HG02588 (cell line): ENCODE results near the gene PACSIN1.

Experiments
- ATAC-seq: cut with Tn5 transposase; IDR thresholded peaks from one replicate; pipeline ENCODE4 v1.9.1; 2021; ENCODE audit warnings: mild to moderate bottlenecking, moderate library complexity; ENCODE audit not compliant: unreplicated experiment

Gene PACSIN1

DNA sequence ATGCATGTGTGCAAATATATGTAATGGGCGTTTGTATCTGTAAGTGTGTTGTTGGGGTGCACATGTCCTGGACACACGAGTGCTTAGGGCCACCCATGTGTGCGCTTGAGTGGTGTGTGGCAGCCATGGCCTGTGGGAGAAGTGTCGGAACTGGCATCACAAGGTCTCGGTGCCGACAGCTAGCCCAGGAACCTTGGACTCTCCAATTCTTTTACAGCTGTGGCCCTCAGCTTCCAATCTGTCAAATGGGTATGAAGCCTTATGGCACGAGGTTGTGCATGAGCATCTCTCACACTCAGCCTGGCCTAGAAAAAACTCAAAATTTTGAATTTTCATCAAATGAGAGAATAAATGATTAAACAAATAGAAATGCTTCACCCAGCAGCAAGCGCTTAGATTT lies 48.2 kb downstream of the PACSIN1 start:
- no peak for ATAC-seq

DNA sequence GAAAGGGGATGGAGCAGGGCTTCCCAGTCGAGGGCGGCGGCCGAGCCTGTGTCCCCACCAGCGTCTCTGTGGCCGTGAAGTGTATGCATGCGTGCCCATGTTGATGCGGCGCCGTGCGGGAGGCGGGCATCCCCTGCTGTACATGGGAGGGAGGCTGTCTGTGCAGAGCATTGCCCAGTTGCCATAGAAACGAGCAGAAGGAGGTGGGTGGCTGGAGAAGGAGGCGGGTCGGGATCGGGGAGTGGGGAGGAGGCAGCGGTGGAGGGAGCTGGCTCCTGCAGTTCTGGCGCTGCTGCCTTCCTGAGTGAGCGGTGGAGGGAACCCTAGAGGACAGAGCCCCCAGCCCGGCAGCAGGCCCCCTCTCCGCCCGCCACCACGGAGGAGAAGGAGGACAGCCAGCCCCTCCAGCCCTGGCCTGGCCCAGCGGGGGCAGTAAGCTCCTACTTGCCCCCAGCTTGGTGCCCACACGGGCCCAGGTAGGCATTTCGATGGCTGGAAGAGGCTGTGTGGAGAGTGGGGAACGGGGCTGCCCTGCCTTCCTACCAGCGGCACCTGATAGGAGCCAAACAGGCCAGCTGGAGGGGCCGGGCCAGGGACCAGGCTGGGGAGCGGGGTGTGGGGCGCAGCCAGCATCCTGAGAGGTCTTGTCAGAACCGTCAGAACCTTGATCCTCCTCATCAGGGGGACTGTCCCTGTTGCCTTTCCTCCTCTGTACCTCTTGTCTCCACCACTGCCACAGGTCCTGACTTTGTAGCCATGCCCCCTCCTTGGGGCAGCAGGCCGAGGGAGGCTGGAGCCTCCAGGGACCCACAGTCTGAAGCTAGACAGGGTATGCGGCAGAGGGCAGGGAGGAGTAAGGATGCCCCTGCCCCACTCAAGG lies 49.0 kb downstream of the PACSIN1 start:
- ATAC-seq: no peak

DNA sequence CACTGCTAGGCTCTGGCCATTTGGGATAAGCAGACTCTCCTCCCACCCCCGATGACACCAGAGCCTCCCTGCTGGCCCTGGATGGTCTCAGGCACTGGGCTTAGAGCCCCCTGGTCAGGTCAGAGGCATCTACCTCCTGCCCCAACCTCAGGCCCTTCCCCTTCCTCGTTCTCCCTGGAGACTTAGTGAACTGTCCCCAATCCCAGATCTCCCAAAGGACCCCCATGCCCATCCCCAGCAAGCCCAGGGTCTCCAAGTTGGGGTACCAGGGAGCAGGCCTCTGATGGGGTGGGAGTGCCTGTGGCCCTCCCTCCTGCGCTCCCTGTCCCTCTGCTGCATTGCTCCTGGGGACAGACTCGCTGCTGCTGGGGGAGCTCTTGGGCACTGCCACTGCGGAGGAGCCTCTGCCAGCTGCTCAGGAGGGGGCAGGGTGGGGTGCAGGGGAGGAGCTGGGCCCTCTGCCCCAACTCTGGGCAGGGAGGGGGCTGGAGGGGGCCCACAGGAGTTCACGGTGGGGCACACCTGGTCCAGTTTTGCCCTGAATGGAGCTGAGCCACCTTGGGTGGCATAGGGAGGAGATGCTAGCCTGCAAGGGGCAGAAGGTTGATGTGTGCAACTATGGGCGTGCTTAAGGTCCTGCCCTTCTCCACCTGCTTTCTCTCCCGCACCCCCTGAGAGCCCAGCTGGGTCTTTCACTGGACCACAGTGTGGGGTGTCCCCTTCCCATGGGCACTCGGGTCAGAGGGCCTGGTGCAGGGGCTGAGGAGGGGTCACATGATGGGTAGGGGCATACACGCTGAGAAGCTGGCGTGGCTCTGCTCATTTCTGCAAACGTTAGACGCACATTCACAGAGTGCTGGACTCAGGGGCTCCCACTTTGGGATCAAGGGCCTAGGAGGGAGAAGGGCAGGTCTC lies 49.9 kb downstream of the PACSIN1 start:
- no peak for ATAC-seq

DNA sequence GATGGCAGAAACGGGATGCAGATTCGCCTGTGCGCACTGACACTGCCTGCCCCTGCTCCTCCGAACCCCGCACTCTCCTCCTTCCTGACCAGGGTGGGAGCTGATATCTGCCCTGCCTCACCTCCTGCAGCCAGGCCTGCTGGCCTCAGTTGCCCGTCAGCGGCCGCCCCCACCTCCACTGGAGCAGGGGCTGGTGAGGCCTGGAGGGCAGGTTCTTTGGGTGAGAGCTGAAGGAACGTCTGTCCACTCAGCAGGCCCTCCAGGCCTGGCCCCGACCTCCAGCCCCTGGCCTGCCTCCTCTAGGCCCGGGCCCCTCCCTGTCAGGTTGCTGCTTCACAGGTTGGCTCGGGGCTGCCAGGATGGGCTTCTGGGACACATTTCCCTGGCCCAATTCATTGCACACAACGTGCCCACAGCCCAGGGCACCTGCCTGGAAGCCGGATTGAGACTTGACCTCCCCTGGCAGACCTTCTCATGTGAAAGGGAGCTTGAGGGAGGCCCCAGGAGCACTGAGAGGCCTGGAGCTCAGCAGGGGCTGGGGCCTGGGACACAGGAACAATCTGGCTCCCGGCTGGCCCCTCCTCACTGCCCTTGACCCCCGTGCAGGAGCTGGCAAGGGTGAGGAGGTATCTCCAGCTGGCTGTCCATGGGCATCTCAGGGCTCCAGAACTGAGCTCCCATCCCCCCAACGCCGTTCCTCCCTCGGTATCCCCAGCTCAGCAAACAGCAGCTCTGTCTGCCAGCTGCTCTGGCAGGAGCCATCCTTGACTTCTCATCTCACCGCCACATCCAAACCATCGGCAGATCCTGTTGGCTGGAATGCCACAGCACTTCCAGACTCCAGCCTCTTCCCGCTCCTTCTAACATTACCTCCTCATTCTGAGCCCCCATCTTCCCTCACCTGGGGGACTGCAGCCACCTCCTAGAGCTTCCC lies 50.8 kb downstream of the PACSIN1 start:
- ATAC-seq: no peak

DNA sequence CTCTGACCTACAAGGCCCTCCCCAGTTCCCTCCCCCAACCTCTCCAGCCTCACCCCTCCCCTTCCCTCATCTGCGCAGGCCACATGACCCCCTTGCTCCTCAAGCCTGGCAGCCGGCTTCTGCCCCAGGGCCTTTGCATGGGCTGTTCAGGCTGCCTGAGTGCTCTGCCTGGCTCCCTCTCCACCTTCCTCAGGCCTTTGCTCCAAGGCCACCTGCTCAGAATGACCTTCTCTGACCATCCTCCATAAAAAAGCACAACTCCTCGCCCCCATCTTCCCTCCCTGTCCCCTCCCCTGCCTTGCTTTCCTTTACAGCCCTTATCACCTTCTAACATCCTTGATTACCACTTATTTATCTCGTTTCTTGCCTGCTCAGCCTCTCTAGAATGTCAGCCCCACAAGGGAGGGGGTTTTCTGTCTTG lies 51.6 kb downstream of the PACSIN1 start:
- no peak for ATAC-seq

DNA sequence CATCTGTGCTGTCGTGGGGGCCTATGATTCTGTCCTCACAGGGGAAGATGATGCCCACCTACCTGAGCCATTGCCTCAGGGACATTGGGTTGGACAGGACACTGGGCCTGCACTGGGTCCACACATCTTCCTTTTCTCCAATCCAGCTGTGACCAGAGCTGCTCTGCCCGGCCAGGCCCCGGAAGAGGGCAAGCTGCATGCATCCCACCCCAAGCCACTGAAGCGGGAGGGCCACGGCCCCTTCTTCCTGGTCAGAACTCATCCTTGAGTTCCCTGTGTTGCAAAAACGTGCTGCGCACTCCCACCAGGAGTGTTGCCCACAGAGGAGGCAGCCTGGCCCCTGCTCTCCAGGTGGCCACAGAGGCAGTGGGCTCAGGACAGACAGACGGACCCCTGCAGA lies 52.1 kb downstream of the PACSIN1 start:
- ATAC-seq: no peak

DNA sequence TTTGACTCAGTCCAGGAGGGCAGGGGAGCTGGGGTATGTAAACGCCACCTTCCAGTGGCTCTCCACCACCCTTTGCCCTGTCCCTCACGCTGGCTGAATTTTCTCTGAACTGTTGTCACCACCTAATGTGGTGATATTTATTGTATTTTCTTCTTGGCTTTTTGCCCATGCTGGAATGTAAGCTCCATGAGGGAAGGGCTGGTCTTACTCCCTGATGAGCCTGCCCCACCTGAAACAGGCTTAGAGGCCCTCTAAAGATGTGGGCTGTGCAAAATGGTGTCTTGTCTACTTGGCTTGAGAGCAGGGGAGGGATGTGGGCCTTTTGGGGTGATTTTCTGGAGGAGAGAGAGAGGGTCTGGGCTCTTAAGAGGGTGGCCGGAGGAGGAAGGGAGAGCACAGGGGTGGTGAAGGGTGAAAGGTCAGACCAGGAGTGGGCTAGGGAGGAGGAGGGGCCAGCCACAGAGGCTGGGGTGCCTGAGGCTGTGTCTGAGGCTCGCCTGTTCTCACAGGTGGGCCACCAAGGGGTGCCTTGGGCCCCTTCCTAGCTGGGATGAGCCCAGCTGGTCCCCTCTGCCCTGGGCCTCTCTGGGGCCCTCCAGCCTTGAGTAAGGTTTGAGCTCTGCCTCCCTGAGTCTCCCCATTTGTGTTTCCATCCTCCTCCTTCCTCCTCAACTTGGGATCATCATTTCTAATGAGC lies 52.9 kb downstream of the PACSIN1 start:
- ATAC-seq: no peak

DNA sequence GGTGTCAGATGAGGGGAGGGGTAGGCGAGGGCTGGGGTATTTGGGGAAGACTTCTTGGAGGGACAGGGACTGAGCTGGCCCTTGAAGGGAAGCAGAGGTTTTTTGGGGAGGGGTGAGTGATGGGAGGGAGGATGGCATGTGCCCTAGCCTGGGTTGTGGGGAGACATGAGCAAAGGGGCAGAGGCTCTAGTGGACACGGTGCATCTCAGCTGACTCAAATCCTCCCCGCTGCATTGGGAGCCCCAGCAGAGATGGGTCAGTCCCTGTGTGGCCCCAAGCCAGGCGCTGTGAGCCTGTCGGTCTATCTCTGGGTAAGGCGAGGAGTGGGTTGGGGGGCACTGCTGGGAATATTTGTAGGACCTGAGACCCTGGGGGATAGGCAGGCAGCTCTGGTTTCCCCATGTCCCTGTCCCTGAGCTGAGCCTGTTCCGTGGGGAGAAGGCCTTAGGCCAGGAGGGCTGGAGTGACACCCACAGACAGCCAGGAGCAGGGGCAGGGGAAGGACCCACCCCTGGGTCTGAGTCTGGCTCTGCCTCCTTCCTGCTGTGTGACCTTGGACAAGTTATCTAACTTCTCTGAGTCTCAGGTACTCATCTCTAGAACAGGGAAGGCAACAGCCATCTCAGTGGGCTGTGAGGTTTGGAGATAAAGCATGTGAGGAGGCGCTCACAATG lies 54.2 kb downstream of the PACSIN1 start:
- ATAC-seq: no peak

DNA sequence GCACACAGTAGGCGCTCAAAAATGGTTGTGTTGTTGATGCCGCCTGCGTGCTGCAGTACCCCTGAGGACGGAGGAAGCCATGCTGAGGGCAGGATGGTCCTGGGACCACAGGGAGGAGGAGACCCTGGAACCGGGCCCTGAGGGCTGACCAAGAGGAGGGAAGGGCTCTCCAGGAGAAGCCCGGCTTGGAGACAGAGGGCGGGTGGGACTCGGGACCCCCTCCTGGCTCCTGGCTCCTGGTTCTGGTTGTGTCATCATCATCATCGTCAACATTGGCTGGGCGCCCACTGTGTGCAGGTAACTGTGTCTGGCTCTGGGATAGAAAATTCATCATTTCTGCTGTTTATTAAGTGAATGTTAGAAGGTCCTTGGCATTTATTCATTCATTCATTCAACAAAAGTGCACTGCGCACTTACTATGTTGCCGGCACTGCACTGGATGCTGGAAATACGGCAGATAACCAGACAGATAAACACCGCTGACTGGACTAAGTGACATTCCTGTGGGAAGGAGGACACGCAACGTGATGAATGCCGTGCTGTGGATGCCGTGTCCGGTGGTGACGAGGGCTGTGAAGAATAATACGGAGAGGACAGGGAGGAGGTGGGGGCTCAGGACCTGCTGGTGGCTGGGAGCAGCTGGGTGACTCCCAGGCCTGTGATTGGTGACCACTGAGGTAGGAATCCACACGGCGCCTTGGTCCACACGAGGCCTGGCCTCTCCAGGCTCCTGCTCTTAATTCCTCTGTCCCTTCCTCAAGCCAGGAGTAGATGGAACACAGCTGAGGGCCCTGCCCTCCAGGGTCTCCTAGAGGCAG lies 55.0 kb downstream of the PACSIN1 start:
- ATAC-seq: no peak

DNA sequence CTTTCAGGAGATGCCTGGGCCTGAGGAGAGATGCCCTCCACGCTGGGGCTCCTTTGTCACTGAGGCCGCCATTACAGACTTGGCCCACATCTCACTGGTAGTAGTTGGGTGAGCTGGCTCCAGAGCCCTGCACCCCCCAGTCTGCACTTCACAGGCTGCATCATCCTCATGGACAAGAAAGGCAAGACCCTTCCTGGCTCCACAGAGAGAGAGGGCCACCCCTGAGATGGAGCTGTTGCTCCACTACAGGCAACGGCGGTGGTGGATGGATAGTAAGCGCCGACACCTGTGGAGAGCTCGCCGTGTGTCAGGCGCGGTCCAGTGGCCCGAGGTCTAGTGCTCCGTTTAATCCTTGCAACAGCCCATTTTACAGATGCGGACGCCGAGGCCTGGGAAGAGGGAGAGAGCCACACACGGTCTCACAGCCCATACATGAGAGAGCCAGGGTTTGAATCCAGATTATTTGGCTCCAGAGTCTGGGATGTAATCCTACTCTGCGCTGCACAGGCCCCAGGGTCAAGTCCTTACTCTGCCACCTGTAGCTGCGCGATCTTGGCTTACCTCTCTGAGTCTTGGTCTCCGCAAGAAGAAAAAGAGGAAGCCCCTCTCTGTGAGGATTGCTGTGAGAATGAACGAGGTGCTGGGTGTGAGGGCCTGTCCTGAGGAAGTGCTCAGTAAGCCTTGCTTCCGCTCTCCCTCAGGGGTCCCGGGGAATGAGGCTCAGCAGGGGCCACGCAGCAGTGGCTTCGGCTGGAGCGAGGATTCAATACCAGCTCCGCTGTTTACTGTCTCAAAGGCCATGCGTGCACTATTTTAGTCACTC lies 55.8 kb downstream of the PACSIN1 start:
- no peak for ATAC-seq

DNA sequence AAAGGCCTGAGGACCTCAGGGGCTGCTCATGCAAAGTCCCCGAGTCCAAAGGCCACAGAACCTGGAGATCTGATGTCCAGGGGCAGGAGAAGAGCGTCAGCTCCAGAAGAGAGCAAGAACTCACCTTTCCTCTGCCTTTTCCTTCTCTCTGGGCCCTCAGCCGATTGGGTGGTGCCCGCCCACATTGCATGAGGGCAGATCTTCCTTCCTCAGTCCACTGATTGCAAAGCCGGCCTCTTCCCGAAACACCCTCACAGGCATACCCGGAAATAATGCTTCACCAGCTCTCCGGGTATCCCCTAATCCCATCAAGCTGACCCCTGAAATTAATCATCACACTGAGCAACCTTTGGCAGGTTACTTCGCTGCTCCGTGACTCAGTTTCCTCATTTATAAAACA lies 56.9 kb downstream of the PACSIN1 start:
- no peak for ATAC-seq

DNA sequence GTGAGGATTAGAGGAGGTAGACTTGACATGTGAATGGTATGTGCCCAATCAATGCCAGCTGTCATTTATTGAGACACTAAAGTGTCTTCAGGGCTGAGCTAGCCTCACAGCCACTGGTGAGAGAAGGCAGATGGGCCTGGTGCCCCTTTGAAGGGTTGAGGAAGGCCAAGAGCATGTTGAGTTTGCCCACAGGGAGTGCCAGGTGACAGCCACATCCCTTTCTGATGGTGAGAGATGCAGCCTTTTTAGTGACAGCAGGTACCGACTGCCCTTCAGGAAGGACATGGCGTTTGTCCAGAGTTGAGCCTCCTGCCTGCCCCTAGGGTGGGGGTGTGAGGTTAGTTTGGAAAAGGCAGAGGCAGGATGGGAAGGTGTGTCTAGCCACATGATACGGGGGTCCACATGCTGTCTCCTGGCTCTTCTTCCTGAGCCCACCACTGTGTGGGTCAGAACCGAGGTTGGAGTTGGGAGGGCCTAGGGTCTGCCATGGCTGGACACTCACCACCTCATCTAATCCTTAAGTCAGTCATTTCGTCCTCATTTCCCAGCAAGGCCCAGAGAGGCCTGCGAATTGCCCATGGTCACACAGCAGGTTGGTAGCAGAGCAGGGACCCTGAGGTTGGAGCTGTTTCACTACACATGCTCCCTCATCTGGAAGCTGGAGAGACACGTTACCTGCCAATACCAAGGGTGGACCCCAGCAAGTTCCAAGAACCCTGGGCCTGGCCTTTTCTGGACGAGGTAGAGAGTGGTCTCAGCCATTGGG lies 57.7 kb downstream of the PACSIN1 start:
- ATAC-seq: no peak

DNA sequence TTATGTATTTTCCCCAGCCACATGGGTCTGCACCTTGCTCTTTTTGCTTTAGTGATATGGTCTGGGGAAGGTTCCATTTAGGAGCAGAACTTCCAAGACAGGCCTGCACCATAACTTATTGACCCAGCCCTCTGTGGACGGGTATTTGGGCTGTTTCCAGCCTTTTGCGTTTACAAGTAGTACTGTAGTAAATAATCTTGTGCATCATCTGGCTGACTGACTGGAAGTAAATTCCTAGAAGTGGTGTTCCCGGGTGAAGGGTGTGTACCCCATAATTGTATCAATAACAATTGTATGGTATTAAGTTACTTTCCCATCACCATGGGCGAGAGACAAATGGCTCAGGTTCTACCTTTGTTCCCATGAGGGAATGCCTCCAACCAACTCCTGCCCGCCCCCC lies 58.6 kb downstream of the PACSIN1 start:
- ATAC-seq: no peak

DNA sequence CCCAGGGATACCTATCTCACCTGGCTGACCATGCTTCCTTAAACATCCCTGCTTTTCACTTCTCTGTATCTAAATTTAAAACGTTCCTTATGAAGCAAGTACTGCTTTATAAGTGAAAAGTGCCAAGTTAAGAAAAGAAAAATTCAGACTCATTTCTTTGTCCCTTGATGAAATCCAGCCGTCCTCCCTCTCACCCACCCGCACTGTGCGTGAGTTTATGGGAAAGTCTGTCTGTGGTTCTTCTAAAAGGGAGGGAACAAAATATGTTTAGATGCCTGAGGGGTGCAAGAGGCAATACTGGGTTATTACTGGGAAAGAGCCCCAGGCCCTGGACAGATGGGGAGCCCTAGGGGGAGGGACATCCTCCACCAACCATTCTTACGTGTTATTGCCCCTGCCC lies 59.1 kb downstream of the PACSIN1 start:
- ATAC-seq: no peak

DNA sequence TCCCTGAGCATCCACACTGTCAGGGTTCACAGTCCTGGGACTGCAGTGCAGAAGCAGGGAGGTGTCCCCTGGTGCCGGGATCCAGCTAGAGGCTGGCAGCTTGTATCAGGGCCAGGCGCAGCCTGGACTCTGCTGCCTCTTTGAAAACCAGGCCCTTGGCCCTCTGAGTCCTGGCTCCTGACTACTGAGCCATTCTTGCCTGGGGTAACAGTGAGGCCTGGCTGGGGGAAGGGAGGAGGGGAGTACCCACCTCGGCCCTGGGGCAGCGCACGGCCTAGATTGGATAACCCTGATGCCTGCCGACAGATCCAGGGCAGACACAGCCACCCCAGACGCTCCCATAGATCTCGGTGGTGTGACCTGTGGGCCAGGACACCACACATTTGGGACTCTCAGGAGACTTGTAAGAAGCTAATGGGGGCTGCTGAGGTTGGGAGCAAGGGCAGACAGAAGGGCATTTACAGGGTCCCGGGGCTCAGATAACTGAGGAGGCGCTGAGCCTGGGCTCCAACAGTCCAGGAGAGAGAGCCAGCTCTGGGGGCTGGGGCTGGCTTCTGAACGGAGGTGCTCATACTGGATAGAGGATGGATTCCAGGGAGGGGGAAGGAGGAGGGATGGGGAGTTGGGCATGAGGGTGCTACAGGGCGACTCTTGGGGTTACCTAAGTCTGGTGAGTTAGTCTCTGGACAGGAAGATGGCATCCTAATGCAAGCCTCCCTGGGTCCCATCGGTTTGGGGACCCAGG lies 59.7 kb downstream of the PACSIN1 start:
- no peak for ATAC-seq

DNA sequence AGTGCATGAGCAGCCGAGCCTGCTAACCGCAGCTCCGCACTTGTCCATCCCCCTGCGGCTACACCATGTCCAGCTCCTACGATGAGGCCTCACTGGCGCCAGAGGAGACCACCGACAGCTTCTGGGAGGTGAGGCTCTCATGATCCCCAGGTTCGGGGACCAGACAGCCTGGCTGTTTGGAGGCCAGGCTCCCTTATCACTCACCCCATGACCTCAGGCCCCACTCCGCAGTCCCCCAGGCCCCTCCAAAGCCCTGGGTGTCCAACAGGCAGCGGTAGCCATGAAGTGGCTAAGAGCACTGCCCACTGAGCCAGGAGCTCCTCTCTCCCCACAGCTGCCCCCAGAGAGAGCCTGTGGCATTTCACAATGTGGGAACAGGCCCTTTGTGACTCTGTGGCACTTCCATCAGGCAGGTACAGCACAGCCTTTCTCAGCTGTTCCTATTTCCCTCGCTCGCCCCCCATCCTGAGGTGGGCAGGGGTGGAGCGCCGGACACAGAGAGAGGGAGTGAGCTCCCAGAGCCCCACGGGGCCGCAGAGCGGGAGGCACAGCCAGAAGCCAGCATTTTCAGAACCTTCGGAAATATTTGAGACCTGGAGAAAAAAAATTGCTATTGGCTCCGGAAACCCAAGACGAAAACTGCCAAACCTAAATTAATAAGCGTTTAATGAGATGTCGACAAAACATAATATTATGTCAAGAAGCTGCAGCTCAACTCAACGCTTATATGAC lies 60.5 kb downstream of the PACSIN1 start:
- ATAC-seq: no peak
